ENCODE data around the gene PTPRM. TPM values are rescaled to one million over a fixed set of nuclear protein-coding genes. Genes with fewer than 3 reads are reported as not detected.

Gene PTPRM
- total and polyA plus RNA-seq, 2 of the 4 experiments (the other 2 are of a cell fraction): 28.3 to 51.2 TPM

GRCh38 chr18:8004792-8005191 is 437.7 kb downstream of the PTPRM start:
- Histone ChIP-seq H3K9me3 (ENCODE audit: control insufficient read depth, insufficient read depth, low read length) (no peaks in the 10 kb centered on the region), H2BK5ac (ENCODE audit: low read depth, low read length, poor library complexity, severe bottlenecking) (no peak overlapping the region), H2AK5ac (ENCODE audit: low read depth, low read length) (no peak overlapping the region), H2AFZ (replicated peaks; ENCODE audit: low read length, poor library complexity) (no peak overlapping the region), H4K91ac (ENCODE audit: insufficient read depth, low read depth, low read length) (no peak overlapping the region), H4K8ac (ENCODE audit: low read depth in 2 of 2, low read length in 2 of 2) (no peak overlapping the region), H3K4me1 (ENCODE audit: control insufficient read depth, insufficient read depth, low read length) (peaks cover 8% of the 10 kb centered on the region), H3K27me3 (ENCODE audit: control insufficient read depth, insufficient read depth, low read length) (no peaks in the 10 kb centered on the region), H3K27ac (ENCODE audit: insufficient read depth, low read length) (no peak overlapping the region), H3K56ac (ENCODE audit: extremely low read depth, insufficient read depth, low read length) (no peak overlapping the region), H3K4me2 (ENCODE audit: low read depth, low read length) (no peak overlapping the region), H3K4me3 (ENCODE audit: insufficient read depth, low read depth, low read length) (no peak overlapping the region), H2AK9ac (replicated peaks; ENCODE audit: low read depth, low read length, poor library complexity) (no peak overlapping the region), H2BK15ac (ENCODE audit: low read depth, low read length) (no peak overlapping the region), H3K79me1 (ENCODE audit: low read depth in 1 of 2, low read length in 2 of 2) (no peaks in the 10 kb centered on the region; a peak in 2 of 4 replicates), H4K20me1 (ENCODE audit: insufficient read depth, low read length) (no peaks in the 10 kb centered on the region), H3K23ac (ENCODE audit: low read depth, low read length) (no peak overlapping the region), H3K14ac (replicated peaks; ENCODE audit: low read depth, low read length) (no peak overlapping the region), H2BK120ac (ENCODE audit: low read depth, low read length) (no peak overlapping the region), H2BK20ac (ENCODE audit: low read depth, low read length) (no peak overlapping the region), H3K9ac (ENCODE audit: low read depth, low read length) (no peak overlapping the region), H3K18ac (ENCODE audit: low read depth, low read length) (no peak overlapping the region), H3K4ac (ENCODE audit: low read depth, low read length) (no peak overlapping the region), H4K5ac (ENCODE audit: low read depth, low read length) (no peak overlapping the region), H3K36me3 (ENCODE audit: control insufficient read depth, insufficient read depth, low read length) (no peaks in the 10 kb centered on the region), H3K9me1 (ENCODE audit: insufficient read depth, low read length) (peaks cover 6% of the 10 kb centered on the region)
- in situ Hi-C loops (cut with MboI; ENCODE audit: low sequenced_read_pairs) (no loop called here), dilution Hi-C loops (cut with HindIII; ENCODE audit: low sequenced_read_pairs, unreplicated experiment) (no loop called here), intact Hi-C loops (cut with micrococcal nuclease) (no loop called here)
- TF ChIP-seq USF2 (IDR thresholded peaks at IDR 0.05; ENCODE audit: low read depth, low read length): no peak
- no peak for TF ChIP-seq CTCF (conservative IDR thresholded peaks at IDR 0.05; ENCODE audit: low read depth, low read length)
- TF ChIP-seq CEBPB (IDR thresholded peaks at IDR 0.05; ENCODE audit: low read depth, low read length): no peak
- TF ChIP-seq MAZ (IDR thresholded peaks at IDR 0.05; ENCODE audit: borderline replicate concordance, low read depth, low read length): no peak
- no peak for TF ChIP-seq RAD21 (IDR thresholded peaks at IDR 0.05; ENCODE audit: low read length)
- no peak for TF ChIP-seq CHD1 (IDR thresholded peaks at IDR 0.05; ENCODE audit: low read depth, low read length)
- BruUV-seq (replicated peaks): no TSS peak
- DNase-seq (no peak), ATAC-seq (ENCODE audit: low read depth) (no peak)
- ChIA-PET POLR2A (ENCODE audit: unreplicated experiment) (no interaction called here), CTCF (interaction anchor here (0.6 kb wide), 1 partner anchor 22 kb away, joined by 3 read pairs; no protein-coding TSS in a partner anchor)
- no CpG with 5 or more reads among the region's 3 CpGs for WGBS, 2 experiments (ENCODE audit: extremely low coverage in 2 of 2, insufficient read length in 1 of 2)
